ENCODE measurements around the gene ECD. TPM values are rescaled to one million over a fixed set of nuclear protein-coding genes. Genes with fewer than 3 reads are reported as not detected.
A peak's percentile ranks its signal among the peaks of the same experiment; 100 is the strongest.

Gene ECD
- total RNA-seq, 1 donor from 2014 or later, result 44.0 TPM

GRCh38 chr10:73088304-73088703 lies 79.5 kb downstream of the ECD start:
- DNase-seq (ENCODE audit: low spot score), result no peak
- Histone ChIP-seq H3K27me3 (no peaks in the 10 kb centered on the region), H3K27ac (no peak overlapping the region), H3K9ac (no peak overlapping the region), H3K4me2 (no peak overlapping the region), H4K20me1 (ENCODE audit: low read depth) (peaks cover 99% of the 10 kb centered on the region), H3K9me3 (ENCODE audit: low read depth) (no peaks in the 10 kb centered on the region), H2AFZ (replicated peaks) (no peak overlapping the region), H3K4me1 (no peaks in the 10 kb centered on the region), H3K79me2 (ENCODE audit: low read depth) (peaks cover 100% of the 10 kb centered on the region), H3K36me3 (no peaks in the 10 kb centered on the region), H3F3A (ENCODE audit: low read depth) (no peaks in the 10 kb centered on the region), H3K4me3 (no peak overlapping the region)
- TF ChIP-seq CTCF (IDR thresholded peaks at IDR 0.05), result no peak
- TF ChIP-seq EZH2 (IDR thresholded peaks at IDR 0.05), result no peak
- no peak for TF ChIP-seq EZH2phosphoT487 (IDR thresholded peaks at IDR 0.05)
- Mint-ChIP-seq H3K9me3 (no peaks in the 10 kb centered on the region), H3K4me1 (peaks cover 6% of the 10 kb centered on the region), H3K36me3 (peaks cover 6% of the 10 kb centered on the region), H3K4me3 (no peak overlapping the region), H3K27me3 (ENCODE audit: insufficient read depth, low read depth) (peaks cover 4% of the 10 kb centered on the region), H3K27ac (no peak overlapping the region)

GRCh38 chr10:73086816-73087215 lies 81.0 kb downstream of the ECD start:
- Mint-ChIP-seq H3K27me3 (ENCODE audit: insufficient read depth, low read depth) (peaks cover 4% of the 10 kb centered on the region), H3K4me3 (no peak overlapping the region), H3K27ac (no peak overlapping the region), H3K36me3 (peaks cover 3% of the 10 kb centered on the region), H3K4me1 (peaks cover 4% of the 10 kb centered on the region), H3K9me3 (no peaks in the 10 kb centered on the region)
- H3K4me3 ChIP-seq, result no peak overlapping the region
- H3K79me2 ChIP-seq (ENCODE audit: low read depth), result peaks cover 100% of the 10 kb centered on the region
- H3K27ac ChIP-seq, result no peak overlapping the region
- H3K36me3 ChIP-seq, result no peaks in the 10 kb centered on the region
- no peak overlapping the region for H2AFZ ChIP-seq (replicated peaks)
- no peak overlapping the region for H3K4me2 ChIP-seq
- H3K4me1 ChIP-seq, result no peaks in the 10 kb centered on the region
- no peaks in the 10 kb centered on the region for H3K27me3 ChIP-seq
- TF ChIP-seq EZH2phosphoT487 (IDR thresholded peaks at IDR 0.05) (no peak), CTCF (IDR thresholded peaks at IDR 0.05) (no peak), EZH2 (IDR thresholded peaks at IDR 0.05) (no peak)
- H3K9me3 ChIP-seq (ENCODE audit: low read depth), result no peaks in the 10 kb centered on the region
- H3F3A ChIP-seq (ENCODE audit: low read depth), result no peaks in the 10 kb centered on the region
- DNase-seq (ENCODE audit: low spot score), result no peak
- H4K20me1 ChIP-seq (ENCODE audit: low read depth), result peaks cover 97% of the 10 kb centered on the region
- no peak overlapping the region for H3K9ac ChIP-seq

GRCh38 chr10:73084209-73084608 lies 83.6 kb downstream of the ECD start:
- peaks cover 8% of the 10 kb centered on the region for H3K36me3 Mint-ChIP-seq
- Histone ChIP-seq H3K79me2 (ENCODE audit: low read depth) (peaks cover 99% of the 10 kb centered on the region), H3K9me3 (ENCODE audit: low read depth) (no peaks in the 10 kb centered on the region), H3K36me3 (no peaks in the 10 kb centered on the region), H3F3A (ENCODE audit: low read depth) (no peaks in the 10 kb centered on the region), H3K9ac (no peak overlapping the region), H3K27ac (no peak overlapping the region), H3K4me1 (no peaks in the 10 kb centered on the region), H2AFZ (replicated peaks) (no peak overlapping the region), H3K27me3 (no peaks in the 10 kb centered on the region), H3K4me3 (no peak overlapping the region), H4K20me1 (ENCODE audit: low read depth) (peaks cover 96% of the 10 kb centered on the region), H3K4me2 (no peak overlapping the region)
- DNase-seq (ENCODE audit: low spot score), result no peak
- H3K9me3 Mint-ChIP-seq, result no peaks in the 10 kb centered on the region
- H3K27me3 Mint-ChIP-seq (ENCODE audit: insufficient read depth, low read depth), result peaks cover 4% of the 10 kb centered on the region
- no peak for TF ChIP-seq CTCF (IDR thresholded peaks at IDR 0.05)
- TF ChIP-seq EZH2 (IDR thresholded peaks at IDR 0.05), result no peak
- no peak for TF ChIP-seq EZH2phosphoT487 (IDR thresholded peaks at IDR 0.05)
- H3K27ac Mint-ChIP-seq, result no peak overlapping the region
- no peak overlapping the region for H3K4me3 Mint-ChIP-seq
- peaks cover 3% of the 10 kb centered on the region for H3K4me1 Mint-ChIP-seq

Small RNA genes lying within 50 kb of the gene (small RNA-seq; reads per million reads assigned to genes)
- gene RF00019 (not detected), gene SNORA11F (3.1 reads per million, percentile 91 among the genes with 10 or more reads in this experiment)

Other genes starting within 250 kb of the ECD start
- 0.12 TPM in 1 of 2 replicates, not detected in the other for gene PLA2G12B, start 213.2 kb downstream of the ECD start, total RNA-seq (ENCODE audit: low replicate concordance)
- gene P4HA1, start 71.1 kb downstream of the ECD start, total RNA-seq (ENCODE audit: low replicate concordance), result 144 and 200 TPM in 2 replicates
- 2.4 and 3.0 TPM in 2 replicates for gene NUDT13, start 57.6 kb downstream of the ECD start, total RNA-seq (ENCODE audit: low replicate concordance)
- 34.8 and 43.3 TPM in 2 replicates for gene FAM149B1, start 111 bp upstream of the ECD start, total RNA-seq (ENCODE audit: low replicate concordance)
- 50.8 and 58.0 TPM in 2 replicates for gene DNAJC9, start 79.2 kb upstream of the ECD start, total RNA-seq (ENCODE audit: low replicate concordance)
- gene MRPS16, start 84.6 kb upstream of the ECD start, total RNA-seq (ENCODE audit: low replicate concordance), result 77.0 and 82.3 TPM in 2 replicates
- 1.1 and 1.7 TPM in 2 replicates for gene CFAP70, start 190.9 kb upstream of the ECD start, total RNA-seq (ENCODE audit: low replicate concordance)
- 49.1 and 53.6 TPM in 2 replicates for gene ANXA7, start 246.1 kb upstream of the ECD start, total RNA-seq (ENCODE audit: low replicate concordance)

Measured in neural progenitor cell (in vitro differentiated cells).